GM23338 (cell line): ENCODE results near the gene AMELX. TPM values are rescaled to one million over a fixed set of nuclear protein-coding genes. Genes with fewer than 3 reads are reported as not detected.

Experiments
- ATAC-seq: fragments of 200-7000 bp; cut with Tn5 transposase; 3 replicates; pipeline ENCODE4 v1.9.1; 2020
- DNase-seq: peaks from one replicate; pipeline ENCODE4 v3.0.0-alpha.2; 2015; ENCODE audit warnings: low spot score
- H2AFZ ChIP-seq: fragments of 200-600 bp; sonication (generic); 2 replicates; pipeline ENCODE4 v1.8.0; 2016; ENCODE audit warnings: antibody characterized with exemption, mild to moderate bottlenecking, moderate library complexity
- H3F3A ChIP-seq: fragments of 200-600 bp; sonication (generic); replicated peaks from 2 replicates; pipeline ENCODE4 v1.8.0; 2017; ENCODE audit warnings: antibody characterized with exemption, mixed run types, low read depth
- H3K27ac ChIP-seq: fragments of 200-600 bp; sonication (generic); 2 replicates; pipeline ENCODE4 v1.6.1; 2016; ENCODE audit warnings: low read depth
- H3K27me3 ChIP-seq: fragments of 200-600 bp; sonication (generic); 2 replicates; pipeline ENCODE4 v1.8.0; 2016; ENCODE audit warnings: mild to moderate bottlenecking, mixed run types, moderate library complexity; ENCODE audit not compliant: insufficient read depth
- H3K36me3 ChIP-seq: fragments of 200-600 bp; sonication (generic); 2 replicates; pipeline ENCODE4 v1.8.0; 2016; ENCODE audit warnings: mild to moderate bottlenecking; ENCODE audit not compliant: insufficient read depth
- H3K4me1 ChIP-seq: fragments of 200-600 bp; sonication (generic); 2 replicates; pipeline ENCODE4 v1.8.0; 2016; ENCODE audit warnings: mild to moderate bottlenecking, moderate library complexity; ENCODE audit not compliant: insufficient read depth
- H3K4me2 ChIP-seq: fragments of 200-600 bp; sonication (generic); 2 replicates; pipeline ENCODE4 v1.7.1; 2017; ENCODE audit warnings: mixed run types
- H3K4me3 ChIP-seq: fragments of 200-600 bp; sonication (generic); 2 replicates; pipeline ENCODE4 v1.6.1; 2016; ENCODE audit warnings: mixed run types
- H3K79me2 ChIP-seq: fragments of 200-600 bp; sonication (generic); replicated peaks from 2 replicates; pipeline ENCODE4 v1.8.0; 2017; ENCODE audit warnings: mild to moderate bottlenecking; ENCODE audit not compliant: insufficient read depth
- H3K9me2 ChIP-seq: fragments of 200-600 bp; sonication (generic); 2 replicates; pipeline ENCODE4 v1.8.0; 2017; ENCODE audit not compliant: insufficient read depth
- H4K20me1 ChIP-seq: fragments of 200-600 bp; sonication (generic); replicated peaks from 2 replicates; pipeline ENCODE4 v1.8.0; 2017; ENCODE audit warnings: mild to moderate bottlenecking; ENCODE audit not compliant: insufficient read depth
- H3K27ac Mint-ChIP-seq: 2 replicates; pipeline ENCODE4 v1.8.0; 2020; ENCODE audit warnings: inconsistent platforms, mild to moderate bottlenecking, moderate library complexity, mixed read lengths
- H3K27me3 Mint-ChIP-seq: 3 replicates; pipeline ENCODE4 v1.8.0; 2022; ENCODE audit warnings: low read depth, mild to moderate bottlenecking, moderate library complexity, mixed read lengths, inconsistent platforms; ENCODE audit not compliant: insufficient read depth, poor library complexity
- H3K36me3 Mint-ChIP-seq: 3 replicates; pipeline ENCODE4 v1.8.0; 2021; ENCODE audit warnings: low read depth, mild to moderate bottlenecking, inconsistent platforms, moderate library complexity, mixed read lengths
- H3K4me1 Mint-ChIP-seq: 3 replicates; pipeline ENCODE4 v1.8.0; 2020; ENCODE audit warnings: mild to moderate bottlenecking, inconsistent platforms, mixed read lengths
- H3K4me3 Mint-ChIP-seq: 3 replicates; pipeline ENCODE4 v1.8.0; 2021; ENCODE audit warnings: moderate library complexity, mild to moderate bottlenecking, inconsistent platforms, mixed read lengths
- H3K9me3 Mint-ChIP-seq: 3 replicates; pipeline ENCODE4 v1.8.0; 2020; ENCODE audit warnings: moderate library complexity, mild to moderate bottlenecking, inconsistent platforms, mixed read lengths
- CREB1 ChIP-seq: fragments of 250-450 bp; sonication (Bioruptor Pico); IDR thresholded peaks from 2 replicates; pipeline ENCODE4 v1.5.0; 2020; ENCODE audit warnings: low read depth, mild to moderate bottlenecking, moderate library complexity
- EZH2 ChIP-seq: fragments of 200-600 bp; sonication (generic); IDR thresholded peaks from one replicate; pipeline ENCODE4 v1.8.0; 2017; ENCODE audit warnings: antibody characterized with exemption, mild to moderate bottlenecking, low read depth; ENCODE audit not compliant: unreplicated experiment
- EZH2phosphoT487 ChIP-seq: fragments of 200-600 bp; sonication (generic); IDR thresholded peaks from one replicate; pipeline ENCODE4 v1.8.1; 2018; ENCODE audit warnings: antibody characterized with exemption; ENCODE audit not compliant: unreplicated experiment
- JUNB ChIP-seq: IDR thresholded peaks from one replicate; pipeline ENCODE4 v1.6.1; 2016; ENCODE audit warnings: antibody characterized with exemption; ENCODE audit not compliant: unreplicated experiment
- NANOG ChIP-seq: IDR thresholded peaks from 2 replicates; pipeline ENCODE4 v1.6.1; 2016; ENCODE audit warnings: antibody characterized with exemption, borderline replicate concordance
- POLR2AphosphoS5 ChIP-seq: IDR thresholded peaks from 2 replicates; pipeline ENCODE4 v1.6.1; 2016; ENCODE audit warnings: antibody characterized with exemption, low read depth
- STAT1 ChIP-seq: IDR thresholded peaks from one replicate; pipeline ENCODE4 v1.6.1; 2016; ENCODE audit warnings: antibody characterized with exemption; ENCODE audit not compliant: unreplicated experiment
- ZNF114 ChIP-seq: fragments of 250-450 bp; sonication (Bioruptor Pico); IDR thresholded peaks from 2 replicates; pipeline ENCODE4 v1.5.0; 2020; ENCODE audit warnings: mild to moderate bottlenecking, moderate library complexity
- ZNF331 ChIP-seq: fragments of 250-450 bp; sonication (Bioruptor Pico); IDR thresholded peaks from 2 replicates; pipeline ENCODE4 v1.5.0; 2020; ENCODE audit warnings: low read depth, mild to moderate bottlenecking, moderate library complexity
- ZNF462 ChIP-seq: fragments of 250-450 bp; sonication (Bioruptor Pico); IDR thresholded peaks from 2 replicates; pipeline ENCODE4 v1.5.0; 2020; ENCODE audit warnings: mild to moderate bottlenecking, moderate library complexity
- long read RNA-seq: library from polyadenylated mRNA; unstranded; transcript quantifications from one replicate; pipeline ENCODE4 v2.0.0, GENCODE V29; 2020; ENCODE audit not compliant: unreplicated experiment
- polyA plus RNA-seq: library from polyadenylated mRNA; unstranded; fragments of >200 nt; fragmentation: Nextera tagmentation; extraction: Ambion mirVana; gene quantifications from 2 replicates; pipeline ENCODE4 v1.2.1, GENCODE V29; 2016
- total RNA-seq: library from RNA; depleted of rRNA; stranded (reverse); fragments of >200 nt; shearing (Covaris generic); gene quantifications from 2 replicates; pipeline ENCODE4 v1.2.3, GENCODE V29; 2014; rRNA removed
- TF ChIP-seq, protein P1 (sequence below), 2 experiments: fragments of 200-600 bp in 1 of 2; sonication (generic) in 1 of 2; conservative IDR thresholded peaks; 2 replicates each; pipeline versions ENCODE4 v1.5.1 to v1.6.1; 2016 to 2017; ENCODE audit warnings: antibody characterized with exemption in 2 of 2, low read depth in 2 of 2, mild to moderate bottlenecking in 2 of 2, moderate library complexity in 1 of 2
- TF ChIP-seq, protein P2 (sequence below): IDR thresholded peaks from 2 replicates; pipeline ENCODE4 v1.6.1; 2016; ENCODE audit warnings: antibody characterized with exemption

AMELX gene
- not detected in 2 replicates for total RNA-seq
- not detected in 2 replicates for polyA plus RNA-seq
- long read RNA-seq, result 0 reads

- Histone ChIP-seq H4K20me1 (no peaks in the 10 kb centered on the region), H3K36me3 (no peaks in the 10 kb centered on the region), H3K27me3 (no peaks in the 10 kb centered on the region), H3F3A (no peaks in the 10 kb centered on the region), H2AFZ (no peak within 1 kb of the TSS), H3K4me2 (no peak within 1 kb of the TSS), H3K27ac (no peak within 1 kb of the TSS), H3K4me3 (no peak within 1 kb of the TSS), H3K9me2 (no peaks in the 10 kb centered on the region), H3K79me2 (no peaks in the 10 kb centered on the region), H3K4me1 (no peaks in the 10 kb centered on the region)
- H3K9me3 Mint-ChIP-seq, result no peaks in the 10 kb centered on the region
- H3K4me1 Mint-ChIP-seq, result peaks cover 12% of the 10 kb centered on the region
- ATAC-seq (no peak), DNase-seq (no peak)
- TF ChIP-seq POLR2AphosphoS5 (no peak), CREB1 (CRISPR knock-in tag) (no peak), EZH2phosphoT487 (no peak), ZNF462 (no peak), ZNF331 (CRISPR knock-in tag) (no peak), JUNB (no peak), ZNF114 (no peak), STAT1 (no peak), EZH2 (no peak), NANOG (no peak)
- TF ChIP-seq, protein P1, sequence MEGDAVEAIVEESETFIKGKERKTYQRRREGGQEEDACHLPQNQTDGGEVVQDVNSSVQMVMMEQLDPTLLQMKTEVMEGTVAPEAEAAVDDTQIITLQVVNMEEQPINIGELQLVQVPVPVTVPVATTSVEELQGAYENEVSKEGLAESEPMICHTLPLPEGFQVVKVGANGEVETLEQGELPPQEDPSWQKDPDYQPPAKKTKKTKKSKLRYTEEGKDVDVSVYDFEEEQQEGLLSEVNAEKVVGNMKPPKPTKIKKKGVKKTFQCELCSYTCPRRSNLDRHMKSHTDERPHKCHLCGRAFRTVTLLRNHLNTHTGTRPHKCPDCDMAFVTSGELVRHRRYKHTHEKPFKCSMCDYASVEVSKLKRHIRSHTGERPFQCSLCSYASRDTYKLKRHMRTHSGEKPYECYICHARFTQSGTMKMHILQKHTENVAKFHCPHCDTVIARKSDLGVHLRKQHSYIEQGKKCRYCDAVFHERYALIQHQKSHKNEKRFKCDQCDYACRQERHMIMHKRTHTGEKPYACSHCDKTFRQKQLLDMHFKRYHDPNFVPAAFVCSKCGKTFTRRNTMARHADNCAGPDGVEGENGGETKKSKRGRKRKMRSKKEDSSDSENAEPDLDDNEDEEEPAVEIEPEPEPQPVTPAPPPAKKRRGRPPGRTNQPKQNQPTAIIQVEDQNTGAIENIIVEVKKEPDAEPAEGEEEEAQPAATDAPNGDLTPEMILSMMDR (conservative IDR thresholded peaks at IDR 0.05; ENCODE audit: low read depth in 2 of 2), result no peak
- TF ChIP-seq, protein P2, sequence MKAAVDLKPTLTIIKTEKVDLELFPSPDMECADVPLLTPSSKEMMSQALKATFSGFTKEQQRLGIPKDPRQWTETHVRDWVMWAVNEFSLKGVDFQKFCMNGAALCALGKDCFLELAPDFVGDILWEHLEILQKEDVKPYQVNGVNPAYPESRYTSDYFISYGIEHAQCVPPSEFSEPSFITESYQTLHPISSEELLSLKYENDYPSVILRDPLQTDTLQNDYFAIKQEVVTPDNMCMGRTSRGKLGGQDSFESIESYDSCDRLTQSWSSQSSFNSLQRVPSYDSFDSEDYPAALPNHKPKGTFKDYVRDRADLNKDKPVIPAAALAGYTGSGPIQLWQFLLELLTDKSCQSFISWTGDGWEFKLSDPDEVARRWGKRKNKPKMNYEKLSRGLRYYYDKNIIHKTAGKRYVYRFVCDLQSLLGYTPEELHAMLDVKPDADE, result no peak
- H3K27ac Mint-ChIP-seq, result no peak within 1 kb of the TSS
- no peak within 1 kb of the TSS for H3K4me3 Mint-ChIP-seq
- no peaks in the 10 kb centered on the region for H3K27me3 Mint-ChIP-seq
- no peaks in the 10 kb centered on the region for H3K36me3 Mint-ChIP-seq
These were observed at the start of gene AMELX for GRCh38 chrX:11293113-11293512. AMELX (plus strand) TSS chrX:11293413; CDS start chrX:11294789, 1,376 bp downstream.
